Placental epithelial cell (primary cell): ENCODE results near the gene COMMD10. TPM values are rescaled to one million over a fixed set of nuclear protein-coding genes. Genes with fewer than 3 reads are reported as not detected.

Experiments used
- small RNA-seq: library from RNA; depleted of rRNA; stranded (forward); fragments of <200 nt; gene quantifications from one replicate; pipeline ENCODE3, GENCODE V24; 2012
- total RNA-seq: library from RNA; depleted of rRNA; stranded (reverse); fragments of >200 nt; gene quantifications from 2 replicates; pipeline ENCODE4 v1.2.3, GENCODE V29; 2012

Gene COMMD10
- total RNA-seq = 22.8 and 28.3 TPM in 2 replicates

DNA sequence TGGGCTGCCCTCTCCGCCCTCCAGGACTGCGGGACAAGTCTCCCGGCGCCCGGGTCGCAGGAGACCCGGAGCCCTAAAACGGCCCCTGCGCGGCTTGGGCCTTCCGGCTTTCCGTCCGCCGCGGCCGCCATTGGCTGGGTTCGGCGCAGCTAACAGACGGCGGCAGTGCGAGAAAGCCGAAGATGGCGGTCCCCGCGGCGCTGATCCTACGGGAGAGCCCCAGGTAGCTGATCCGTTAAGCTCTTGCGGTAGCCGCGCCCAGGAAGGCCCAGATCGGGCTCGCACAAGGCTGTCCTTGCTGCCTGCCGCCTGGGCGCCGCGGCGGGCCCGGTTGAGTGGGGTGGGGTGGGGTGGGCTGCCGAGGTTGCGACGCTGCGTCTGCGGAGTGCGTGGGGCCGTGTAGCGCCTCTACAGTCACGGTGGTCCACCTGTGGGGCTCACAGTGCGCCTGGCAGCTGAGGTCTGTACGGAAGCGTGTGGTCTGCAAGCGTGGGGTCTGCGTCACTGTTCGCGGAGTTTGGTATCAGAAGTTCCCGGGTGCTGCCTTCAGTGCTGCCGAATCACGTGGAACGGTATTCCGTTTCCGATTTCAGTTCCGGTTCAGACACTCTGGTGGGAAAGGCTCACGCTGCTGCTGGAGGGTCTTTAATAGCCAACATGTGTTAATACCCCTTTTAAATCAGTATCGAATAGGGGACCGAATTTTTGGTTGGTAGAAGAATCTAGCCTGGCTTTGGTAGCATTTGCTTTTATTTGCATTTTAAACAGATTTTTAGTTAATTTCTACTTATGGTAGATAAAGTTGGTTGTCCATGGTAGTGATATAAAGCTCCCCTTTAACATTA lies at the start of gene COMMD10:
Gene COMMD10 (plus strand): TSS at position 155 of the 845 bp plus-strand sequence.

Small RNAs within 50 kb of the gene (small RNA-seq; reads per million reads assigned to genes)
- gene HMGN2P27 = not detected
- gene RNU6-644P = not detected

Other genes with a start within 250 kb of the COMMD10 start
- gene ATG12, start 243.5 kb upstream of the COMMD10 start, total RNA-seq = 56.1 and 62.9 TPM in 2 replicates
- gene AP3S1, start 243.1 kb upstream of the COMMD10 start, total RNA-seq = 96.2 and 97.0 TPM in 2 replicates
- gene LVRN, start 122.5 kb upstream of the COMMD10 start, total RNA-seq = under 0.01 TPM in 1 of 2 replicates, not detected in the other
- not detected in 2 replicates for gene ARL14EPL, start 52.6 kb upstream of the COMMD10 start, total RNA-seq